RKO (cell line): ENCODE results near the gene MIPEP.

Source experiments
- DNase-seq: peaks from one replicate; pipeline ENCODE4 v3.0.0-alpha.2; 2016; ENCODE audit warnings: low spot score

Gene MIPEP

GRCh38 chr13:23852351-23852750 is 36.8 kb downstream of the MIPEP start:
- no peak for DNase-seq

- no peak for DNase-seq
Measured at GRCh38 chr13:23851106-23851505, 38.1 kb downstream of the MIPEP start.

GRCh38 chr13:23850134-23850533 is 39.1 kb downstream of the MIPEP start:
- no peak for DNase-seq

GRCh38 chr13:23849670-23850069 is 39.5 kb downstream of the MIPEP start:
- DNase-seq, result no peak

GRCh38 chr13:23848646-23849141 is 40.5 kb downstream of the MIPEP start:
- DNase-seq, result no peak

- DNase-seq, result no peak
Measured at GRCh38 chr13:23848019-23848418, 41.2 kb downstream of the MIPEP start.

- DNase-seq, result no peak
Measured at GRCh38 chr13:23847497-23847896, 41.7 kb downstream of the MIPEP start.

- no peak for DNase-seq
Measured at GRCh38 chr13:23845105-23845725, 44.0 kb downstream of the MIPEP start.

GRCh38 chr13:23844132-23844531 is 45.1 kb downstream of the MIPEP start:
- DNase-seq, result no peak

GRCh38 chr13:23843436-23843835 is 45.8 kb downstream of the MIPEP start:
- no peak for DNase-seq

GRCh38 chr13:23842406-23842805 is 46.8 kb downstream of the MIPEP start:
- no peak for DNase-seq

GRCh38 chr13:23833733-23834611 is 55.2 kb downstream of the MIPEP start:
- no peak for DNase-seq

GRCh38 chr13:23828866-23829265 is 60.3 kb downstream of the MIPEP start:
- no peak for DNase-seq

- DNase-seq, result no peak
Measured at GRCh38 chr13:23828086-23828485, 61.1 kb downstream of the MIPEP start.

GRCh38 chr13:23825179-23825578 is 64.0 kb downstream of the MIPEP start:
- DNase-seq, result no peak

- DNase-seq, result no peak
Measured at GRCh38 chr13:23824371-23824770, 64.8 kb downstream of the MIPEP start.

GRCh38 chr13:23822252-23822824 is 66.9 kb downstream of the MIPEP start:
- DNase-seq, result no peak

GRCh38 chr13:23820530-23820929 is 68.7 kb downstream of the MIPEP start:
- no peak for DNase-seq

GRCh38 chr13:23817830-23818229 is 71.4 kb downstream of the MIPEP start:
- no peak for DNase-seq

GRCh38 chr13:23817136-23817535 is 72.1 kb downstream of the MIPEP start:
- DNase-seq, result no peak

- no peak for DNase-seq
Measured at GRCh38 chr13:23813635-23814034, 75.6 kb downstream of the MIPEP start.

- no peak for DNase-seq
Measured at GRCh38 chr13:23811366-23812062, 77.7 kb downstream of the MIPEP start.
